ENCODE data around the gene SSUH2.
"Not testable (repeated sequence)": the region's sequence is repeated elsewhere in the genome, so short reads cannot be mapped to it uniquely, and the experiment has no call there.

Gene SSUH2

DNA sequence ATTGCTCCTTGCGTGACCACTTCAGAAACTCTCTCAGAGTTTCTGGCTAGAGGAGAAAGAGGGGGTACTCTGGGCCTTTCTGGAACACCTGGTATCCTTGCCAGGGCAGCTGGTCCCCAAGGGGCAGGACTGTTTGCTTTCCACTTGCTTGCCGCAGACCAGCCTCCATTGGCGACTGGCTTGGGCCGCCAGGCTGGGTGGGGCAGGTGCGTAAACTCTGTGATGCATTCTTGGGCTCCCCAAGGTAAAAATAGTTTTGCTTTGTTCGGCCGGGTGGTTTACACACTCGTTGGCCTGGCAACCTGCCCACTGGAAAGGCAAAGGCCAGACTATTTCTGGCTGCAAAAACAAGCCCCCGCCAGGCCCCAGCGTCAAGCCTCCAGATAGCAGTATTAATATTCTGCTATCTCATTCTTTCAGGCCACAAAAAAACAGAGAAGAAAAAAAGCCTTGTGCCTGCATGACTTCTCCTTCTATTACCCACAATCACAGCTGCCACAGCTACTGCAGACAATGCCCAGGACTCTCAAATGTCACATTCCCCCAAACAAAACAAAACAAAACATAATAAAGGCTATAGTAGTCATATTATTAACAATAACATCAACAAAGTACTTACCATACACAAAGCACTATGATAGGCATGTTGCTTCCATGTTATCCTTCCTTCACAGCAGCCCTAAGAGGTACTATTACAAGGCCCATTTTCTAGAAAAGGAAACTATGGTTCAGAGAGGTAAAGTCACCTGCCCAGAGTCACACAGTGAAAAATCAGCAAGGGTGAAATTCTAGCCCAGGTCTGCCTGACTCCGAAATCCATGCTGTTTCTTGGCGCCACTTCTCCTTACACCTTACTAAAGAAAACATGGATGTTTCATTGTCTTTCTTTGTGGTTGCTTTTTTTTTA, 14.0 kb upstream of the SSUH2 start:
- DNase-seq = no peak

- DNase-seq = no peak
Observed at GRCh38 chr3:8657804-8658305, 13.3 kb upstream of the SSUH2 start.

DNA sequence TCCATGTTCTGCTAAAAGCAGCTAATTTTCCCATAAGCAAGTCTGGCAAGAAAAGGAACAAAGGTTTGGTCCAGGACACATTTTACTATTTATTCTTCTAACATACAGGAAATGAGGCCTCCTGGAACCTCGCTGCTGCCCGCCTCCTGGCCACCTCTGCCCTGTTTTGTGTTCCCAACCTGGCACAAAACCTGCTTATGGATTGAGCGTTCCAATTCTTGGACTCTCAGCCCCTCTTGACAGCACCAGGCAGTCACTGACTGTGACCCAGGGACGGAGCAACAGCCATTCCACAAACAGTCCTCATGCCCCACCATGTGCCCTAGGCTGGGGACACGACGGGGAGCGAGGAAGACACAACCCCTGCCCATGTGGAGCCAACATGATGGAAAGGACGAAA, 11.6 kb upstream of the SSUH2 start:
- DNase-seq = no peak

- no peak for DNase-seq
Observed at GRCh38 chr3:8655387-8655835, 10.8 kb upstream of the SSUH2 start.

DNA sequence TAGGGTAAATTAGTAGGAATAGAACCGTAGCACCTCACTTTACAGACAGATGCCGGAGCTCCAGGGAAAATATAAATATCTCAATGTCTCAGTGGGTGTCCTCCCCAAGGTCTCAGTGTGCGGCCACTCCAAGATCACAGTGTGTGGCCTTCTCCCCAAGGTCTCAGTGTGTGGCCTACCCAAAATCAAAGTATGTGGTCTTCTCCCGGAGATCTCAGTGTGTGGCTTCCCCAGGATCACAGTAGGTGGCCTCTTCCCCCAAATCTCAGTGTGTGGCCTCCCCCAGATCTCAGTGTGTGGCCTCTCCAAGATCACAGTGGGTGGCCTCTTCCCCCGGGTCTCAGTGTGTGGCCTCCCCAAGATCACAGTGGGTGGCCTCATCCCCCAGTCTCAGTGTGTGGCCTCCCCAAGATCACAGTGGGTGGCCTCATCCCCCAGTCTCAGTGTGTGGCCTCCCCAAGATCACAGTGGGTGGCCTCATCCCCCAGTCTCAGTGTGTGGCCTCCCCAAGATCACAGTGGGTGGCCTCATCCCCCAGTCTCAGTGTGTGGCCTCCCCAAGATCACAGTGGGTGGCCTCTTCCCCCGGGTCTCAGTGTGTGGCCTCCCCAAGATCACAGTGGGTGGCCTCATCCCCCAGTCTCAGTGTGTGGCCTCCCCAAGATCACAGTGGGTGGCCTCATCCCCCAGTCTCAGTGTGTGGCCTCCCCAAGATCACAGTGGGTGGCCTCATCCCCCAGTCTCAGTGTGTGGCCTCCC, 10.2 kb upstream of the SSUH2 start:
- not testable (repeated sequence) for DNase-seq

GRCh38 chr3:8653800-8654408, 9.3 kb upstream of the SSUH2 start:
- no peak for DNase-seq

DNA sequence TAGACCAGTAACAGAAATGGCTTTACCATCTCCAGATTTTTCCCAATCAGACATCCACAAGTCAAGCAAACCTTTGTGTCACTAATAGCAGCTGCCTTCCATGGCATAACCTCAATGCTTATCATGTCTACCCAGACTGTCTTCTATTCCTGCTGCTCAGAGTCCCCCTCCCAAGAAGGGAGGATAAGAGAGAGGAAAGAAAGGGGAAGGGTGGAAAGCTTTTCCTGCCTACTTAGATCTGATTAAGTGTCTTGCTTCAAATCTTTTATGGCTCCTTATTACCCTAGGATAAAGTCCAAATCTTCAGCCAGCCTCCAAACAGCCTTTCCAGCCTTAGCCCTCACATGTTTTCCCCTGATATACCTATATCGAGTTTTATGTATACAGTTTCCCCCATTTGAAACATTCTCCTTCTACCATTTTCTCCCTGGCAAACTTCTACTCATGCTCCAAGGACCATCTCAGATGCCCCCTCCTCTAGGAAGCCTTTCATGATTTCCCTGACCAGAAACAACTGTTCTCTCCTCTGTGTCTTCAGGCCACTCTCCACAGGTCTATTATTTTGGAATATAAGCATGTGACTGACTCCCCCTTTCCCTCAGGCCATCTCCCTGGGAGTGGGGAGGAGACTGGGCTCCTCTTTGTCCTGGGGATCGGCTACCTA, 7.9 kb upstream of the SSUH2 start:
- no peak for DNase-seq

DNA sequence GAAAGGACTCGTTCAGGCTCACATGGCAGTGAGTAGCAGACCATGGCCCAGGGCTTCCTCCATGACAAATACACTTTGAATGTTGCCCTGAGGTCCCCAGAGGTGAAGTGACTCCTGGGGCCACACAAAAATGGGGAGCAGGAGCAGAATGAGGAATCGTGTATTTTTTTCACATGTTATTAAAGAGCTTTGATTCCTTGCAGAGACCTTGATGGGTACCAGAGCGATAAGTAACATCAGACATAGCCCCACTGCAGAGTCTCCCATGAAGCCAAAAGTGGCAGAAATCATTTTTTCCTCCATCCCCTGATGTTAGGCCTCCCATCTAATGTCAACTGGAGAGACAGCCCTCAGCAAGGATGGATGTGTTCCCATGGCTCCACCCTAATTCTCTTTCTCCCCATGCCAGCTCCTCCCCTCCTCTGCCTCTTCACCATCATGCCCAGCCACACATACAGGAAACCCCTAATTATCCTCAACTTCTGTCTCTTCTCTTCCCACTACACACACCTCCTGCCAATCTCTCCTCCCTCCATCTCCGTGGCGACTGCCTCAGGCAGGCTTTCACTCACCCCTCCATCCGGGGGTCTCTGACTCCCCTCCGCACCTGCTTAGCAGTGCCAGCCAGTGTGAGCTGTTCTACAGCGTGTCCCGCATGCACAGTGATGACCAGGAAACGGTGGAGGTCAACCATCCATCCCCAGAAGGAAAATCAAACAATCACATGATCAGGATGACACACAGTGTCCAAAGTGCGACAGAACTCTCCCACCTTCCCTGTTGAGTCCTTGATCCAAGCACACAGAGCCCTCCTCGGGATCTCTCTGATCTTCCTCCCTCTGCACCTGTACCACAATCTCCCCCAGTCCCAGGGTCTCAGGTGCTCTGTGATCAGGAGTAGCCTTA, 7.1 kb upstream of the SSUH2 start:
- DNase-seq = no peak

DNA sequence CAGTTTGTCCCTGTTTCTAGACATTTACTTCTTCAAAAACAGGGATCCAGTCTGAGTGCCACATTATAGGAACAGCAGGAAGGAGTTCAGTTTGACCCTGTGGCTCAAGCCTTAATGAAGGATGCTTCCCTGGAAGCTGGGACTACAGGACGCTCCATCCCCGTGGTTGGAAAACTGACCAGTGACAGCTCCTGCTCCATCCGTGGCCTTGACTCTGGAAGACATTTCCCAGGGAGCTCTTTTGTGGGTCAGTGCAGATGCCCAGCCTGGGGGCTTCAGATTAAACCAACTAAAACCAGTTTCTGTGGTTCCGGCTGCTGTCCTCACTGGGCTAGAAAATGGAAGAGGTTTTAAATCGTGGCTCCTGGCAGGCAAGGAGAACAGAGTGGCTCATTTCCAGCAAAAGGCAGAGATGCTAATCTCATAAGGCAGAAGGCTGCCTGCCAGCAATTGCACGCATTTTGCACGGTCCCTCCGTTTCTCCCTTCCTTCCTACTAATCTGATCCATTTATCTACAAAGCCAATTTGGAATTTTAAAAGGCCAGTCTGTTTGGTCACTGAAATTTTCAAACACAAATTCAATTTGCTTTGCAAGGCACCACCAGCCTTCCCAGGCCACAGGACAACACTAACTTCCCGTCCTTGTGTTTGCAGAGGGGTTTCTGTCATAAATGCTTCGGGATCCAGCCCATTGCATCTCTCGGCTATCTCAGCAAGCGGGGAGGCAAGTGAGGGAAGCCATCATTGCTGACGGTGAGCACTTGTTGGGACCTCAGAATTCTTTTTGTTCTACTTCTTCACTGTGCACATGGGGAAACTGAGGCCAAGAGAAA, 6.2 kb upstream of the SSUH2 start:
- no peak for DNase-seq

- DNase-seq = no peak
Observed at GRCh38 chr3:8649757-8650156, 5.2 kb upstream of the SSUH2 start.

- DNase-seq = no peak
Observed at GRCh38 chr3:8648909-8649741, 4.5 kb upstream of the SSUH2 start.

DNA sequence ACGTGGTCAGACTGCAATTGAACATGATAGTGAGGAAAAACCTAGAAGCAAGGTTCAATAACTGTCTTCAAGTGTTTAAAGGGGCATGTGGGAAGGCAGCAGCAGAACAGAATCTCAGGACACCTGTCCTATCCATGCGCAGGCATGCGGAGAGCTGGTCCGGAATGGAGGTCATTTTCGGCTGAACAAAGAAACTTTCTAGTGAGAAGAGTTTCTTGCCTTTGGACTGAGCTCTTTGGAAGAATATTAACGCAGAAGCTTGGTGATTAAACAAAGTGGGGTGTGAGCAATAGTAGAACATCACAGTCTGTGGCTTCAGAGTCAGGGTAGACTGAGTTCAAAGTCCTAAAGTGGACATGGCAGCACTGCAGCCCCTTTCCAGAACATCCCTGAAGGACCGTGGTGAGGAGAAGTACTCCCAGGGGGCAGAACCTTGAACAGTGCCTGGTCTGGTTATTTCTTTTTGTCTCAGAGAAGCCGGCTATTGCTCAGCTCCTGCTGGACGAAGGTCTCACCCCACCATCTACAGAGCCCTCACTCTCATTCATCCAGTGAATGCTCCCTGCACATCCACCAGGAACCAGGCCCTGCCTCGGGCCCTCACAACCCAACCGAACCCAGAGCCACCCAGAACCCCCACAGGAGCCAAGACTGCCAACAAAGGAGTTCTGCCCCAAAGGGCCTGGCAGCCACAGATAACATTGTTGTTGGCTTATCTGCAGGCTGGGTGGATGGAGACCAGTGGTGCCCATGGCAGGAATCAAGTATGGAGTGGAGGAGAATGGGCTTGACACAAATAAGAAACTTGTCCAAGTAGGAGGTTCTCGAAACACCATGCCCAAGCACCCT, 2.8 kb upstream of the SSUH2 start:
- no peak for DNase-seq

DNA sequence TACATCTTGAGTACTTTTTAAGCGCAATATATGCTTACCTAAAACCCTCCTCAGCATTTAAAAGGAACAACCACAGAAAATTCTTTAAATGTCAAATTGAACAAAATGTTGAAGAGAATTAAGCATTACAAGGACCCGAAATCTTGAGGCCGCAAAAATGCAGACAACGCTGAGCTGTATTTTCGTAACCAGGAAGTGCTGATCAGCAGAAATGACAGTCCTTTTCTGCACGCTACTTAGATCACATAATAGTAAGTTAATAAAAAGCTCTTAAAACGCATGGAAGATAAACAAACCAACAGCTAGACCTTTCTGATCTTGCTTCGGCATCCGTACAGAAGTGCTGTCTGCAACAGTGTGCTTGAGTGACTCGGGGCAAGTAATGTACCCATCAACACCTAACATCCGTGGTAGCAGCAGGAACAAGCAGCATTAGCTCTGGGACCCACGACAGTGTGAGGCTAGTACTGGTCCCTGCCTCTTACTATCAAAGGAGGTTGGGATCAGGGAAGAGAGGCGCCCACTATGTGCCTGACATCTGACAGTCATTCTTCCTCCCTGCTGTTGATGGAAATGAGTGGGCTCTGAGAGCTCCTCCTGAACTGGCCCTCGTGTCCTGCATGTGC, 1.8 kb upstream of the SSUH2 start:
- no peak for DNase-seq

DNA sequence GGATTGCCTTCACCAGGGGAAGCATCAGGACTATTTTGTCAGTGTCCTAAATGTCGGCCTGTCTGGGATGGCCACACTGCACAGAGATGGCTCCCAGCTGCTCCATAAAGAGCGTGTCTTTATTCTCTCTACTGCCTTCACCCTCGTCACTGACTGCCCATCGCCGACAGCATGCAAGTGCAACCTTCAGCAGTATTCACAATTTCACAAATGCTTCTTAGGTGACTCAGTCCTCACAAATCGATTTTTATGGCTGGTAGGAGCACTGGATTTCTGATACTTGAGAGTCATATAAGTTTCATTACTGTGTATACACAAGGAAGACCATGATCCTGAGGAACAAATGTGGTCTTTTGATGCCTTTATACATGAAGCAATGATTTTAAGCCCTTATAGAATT, 1.1 kb upstream of the SSUH2 start:
- DNase-seq = no peak

DNA sequence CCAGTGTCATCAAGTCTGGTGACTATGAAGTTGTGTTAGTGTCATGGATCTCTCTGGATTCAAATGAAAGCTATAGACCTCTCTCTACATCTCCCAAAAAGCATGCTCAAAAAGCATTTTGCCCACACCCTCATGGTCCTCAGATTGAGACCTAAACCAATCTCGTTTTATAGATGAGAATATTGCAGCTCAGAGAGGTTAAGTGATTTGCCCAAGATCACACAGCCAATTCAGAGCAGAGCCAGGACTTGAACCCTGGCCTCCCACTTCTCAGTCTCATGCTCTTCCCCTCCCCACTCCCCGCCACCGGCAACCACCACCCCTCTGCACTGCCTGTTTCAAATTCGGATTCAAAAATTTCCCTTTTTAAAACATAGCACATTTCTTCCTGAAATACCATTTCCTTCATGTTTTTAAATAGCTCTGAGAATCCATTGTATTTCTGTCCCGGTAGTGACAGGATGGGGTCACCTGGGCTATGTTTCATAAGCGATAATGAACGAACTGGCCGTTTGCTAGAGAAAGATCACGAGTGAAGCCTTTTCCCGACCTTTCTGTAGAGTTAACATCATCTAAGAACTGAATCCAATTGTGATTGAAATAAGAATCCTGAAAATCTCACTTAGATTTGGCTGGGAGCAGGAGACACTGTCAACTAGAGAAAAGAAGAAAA, 769 bp downstream of the SSUH2 start:
- no peak for DNase-seq

DNA sequence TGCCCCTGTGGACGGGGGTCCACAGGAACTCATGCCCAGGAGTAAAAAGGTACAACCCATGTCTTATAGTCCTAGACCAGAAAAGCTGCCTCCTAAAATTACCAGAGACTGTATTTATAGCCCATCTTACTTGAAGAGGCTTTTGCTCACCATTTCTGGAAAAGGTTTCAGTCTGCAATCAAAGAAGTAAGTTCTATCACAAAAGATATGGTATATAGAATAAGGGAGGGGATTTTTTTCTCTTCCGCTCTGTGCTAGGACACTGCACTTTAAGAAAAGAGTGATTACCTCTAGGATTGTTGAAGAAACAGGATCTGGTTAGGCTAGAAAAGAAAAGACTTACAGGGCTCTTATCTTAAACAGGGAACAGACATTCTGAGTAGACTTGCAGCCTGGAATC, 2.6 kb downstream of the SSUH2 start:
- no peak for DNase-seq

- no peak for DNase-seq
Observed at GRCh38 chr3:8641472-8641871, 3.1 kb downstream of the SSUH2 start.

- no peak for DNase-seq
Observed at GRCh38 chr3:8640223-8640622, 4.4 kb downstream of the SSUH2 start.

Measured in NCI-H226 (cell line).